HG03280 (cell line): ENCODE results near the gene RARB.

Experiments used
- ATAC-seq: cut with Tn5 transposase; IDR thresholded peaks from one replicate; pipeline ENCODE4 v1.9.1; 2021; ENCODE audit warnings: mild to moderate bottlenecking, moderate library complexity; ENCODE audit not compliant: unreplicated experiment

The RARB gene

GRCh38 chr3:25589783-25590258 lies 161.8 kb downstream of the RARB start:
- no peak for ATAC-seq

- no peak for ATAC-seq
Measured at GRCh38 chr3:25592510-25592968, 164.5 kb downstream of the RARB start.

GRCh38 chr3:25593001-25593400 lies 164.9 kb downstream of the RARB start:
- no peak for ATAC-seq

GRCh38 chr3:25594007-25594502 lies 166.0 kb downstream of the RARB start:
- ATAC-seq: no peak

GRCh38 chr3:25597535-25598101 lies 169.6 kb downstream of the RARB start:
- no peak for ATAC-seq

- no peak for ATAC-seq
Measured at GRCh38 chr3:25603703-25604102, 175.6 kb downstream of the RARB start.

- no peak for ATAC-seq
Measured at GRCh38 chr3:25604107-25604805, 176.2 kb downstream of the RARB start.

GRCh38 chr3:25610167-25610566 lies 182.1 kb downstream of the RARB start:
- ATAC-seq: no peak

GRCh38 chr3:25610779-25611178 lies 182.7 kb downstream of the RARB start:
- ATAC-seq: no peak

- ATAC-seq: no peak
Measured at GRCh38 chr3:25611193-25611592, 183.1 kb downstream of the RARB start.

GRCh38 chr3:25618028-25618427 lies 190.0 kb downstream of the RARB start:
- no peak for ATAC-seq

- no peak for ATAC-seq
Measured at GRCh38 chr3:25619382-25619781, 191.3 kb downstream of the RARB start.

- no peak for ATAC-seq
Measured at GRCh38 chr3:25620493-25620892, 192.4 kb downstream of the RARB start.

GRCh38 chr3:25621087-25621486 lies 193.0 kb downstream of the RARB start:
- no peak for ATAC-seq

- no peak for ATAC-seq
Measured at GRCh38 chr3:25631989-25632388, 203.9 kb downstream of the RARB start.

GRCh38 chr3:25633919-25634318 lies 205.9 kb downstream of the RARB start:
- ATAC-seq: no peak

- no peak for ATAC-seq
Measured at GRCh38 chr3:25635038-25635437, 207.0 kb downstream of the RARB start.
